ENCODE measurements around the gene GRM1.

Gene GRM1

GRCh38 chr6:146310628-146311027 is 281.8 kb downstream of the GRM1 start:
- DNase-seq (ENCODE audit: extremely low read depth in 1 of 2, low read depth in 1 of 2): no peak

GRCh38 chr6:146311079-146311478 is 282.2 kb downstream of the GRM1 start:
- DNase-seq (ENCODE audit: extremely low read depth in 1 of 2, low read depth in 1 of 2): no peak

DNA sequence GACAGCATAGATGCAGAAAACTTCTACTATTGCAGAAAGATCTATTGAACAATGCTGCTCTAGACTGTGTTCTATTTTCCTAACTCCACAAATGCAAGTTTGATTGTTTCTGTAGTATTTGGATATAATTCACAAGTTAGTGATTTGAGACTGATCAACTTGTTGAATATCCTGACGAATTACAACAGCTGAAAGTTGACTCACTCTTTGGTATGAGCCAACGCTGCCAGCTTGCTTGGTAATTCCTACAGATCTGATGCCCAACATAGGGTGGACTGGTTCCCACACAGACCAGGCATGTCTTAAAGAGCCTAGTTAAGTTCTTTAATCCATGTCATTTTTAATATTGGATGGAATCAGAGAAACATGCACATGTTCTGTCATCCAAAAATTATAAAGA is 283.7 kb downstream of the GRM1 start:
- no peak for DNase-seq (ENCODE audit: extremely low read depth in 1 of 2, low read depth in 1 of 2)

- no peak for DNase-seq (ENCODE audit: extremely low read depth in 1 of 2, low read depth in 1 of 2)
Measured at GRCh38 chr6:146315381-146316174, 286.7 kb downstream of the GRM1 start.

- no peak for DNase-seq (ENCODE audit: extremely low read depth in 1 of 2, low read depth in 1 of 2)
Measured at GRCh38 chr6:146316175-146316495, 287.3 kb downstream of the GRM1 start.

GRCh38 chr6:146331013-146331412 is 302.2 kb downstream of the GRM1 start:
- DNase-seq (ENCODE audit: extremely low read depth in 1 of 2, low read depth in 1 of 2): no peak

- DNase-seq (ENCODE audit: extremely low read depth in 1 of 2, low read depth in 1 of 2): no peak
Measured at GRCh38 chr6:146335336-146335735, 306.5 kb downstream of the GRM1 start.

- DNase-seq (ENCODE audit: extremely low read depth in 1 of 2, low read depth in 1 of 2): no peak
Measured at GRCh38 chr6:146336191-146336590, 307.3 kb downstream of the GRM1 start.

DNA sequence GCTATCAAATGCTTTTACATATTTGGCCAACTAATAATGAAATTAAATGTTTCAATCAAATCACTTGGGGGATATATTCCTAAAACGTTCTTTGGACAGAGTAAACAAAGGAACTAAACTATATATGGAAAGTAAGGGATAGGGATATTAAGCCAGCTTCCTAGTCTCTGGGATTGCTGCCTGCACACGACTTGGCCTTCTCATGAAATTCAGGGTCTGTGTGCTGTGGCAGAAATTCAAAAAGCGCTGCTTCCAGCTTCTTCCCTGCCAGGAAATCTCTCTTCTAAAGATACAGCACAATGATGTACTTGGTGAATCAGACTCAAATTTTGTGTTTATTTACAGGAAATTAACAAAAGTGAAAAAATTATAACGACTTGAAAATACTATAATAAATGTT is 308.5 kb downstream of the GRM1 start:
- DNase-seq (ENCODE audit: extremely low read depth in 1 of 2, low read depth in 1 of 2): no peak

GRCh38 chr6:146339716-146340115 is 310.9 kb downstream of the GRM1 start:
- DNase-seq (ENCODE audit: extremely low read depth in 1 of 2, low read depth in 1 of 2): no peak

DNA sequence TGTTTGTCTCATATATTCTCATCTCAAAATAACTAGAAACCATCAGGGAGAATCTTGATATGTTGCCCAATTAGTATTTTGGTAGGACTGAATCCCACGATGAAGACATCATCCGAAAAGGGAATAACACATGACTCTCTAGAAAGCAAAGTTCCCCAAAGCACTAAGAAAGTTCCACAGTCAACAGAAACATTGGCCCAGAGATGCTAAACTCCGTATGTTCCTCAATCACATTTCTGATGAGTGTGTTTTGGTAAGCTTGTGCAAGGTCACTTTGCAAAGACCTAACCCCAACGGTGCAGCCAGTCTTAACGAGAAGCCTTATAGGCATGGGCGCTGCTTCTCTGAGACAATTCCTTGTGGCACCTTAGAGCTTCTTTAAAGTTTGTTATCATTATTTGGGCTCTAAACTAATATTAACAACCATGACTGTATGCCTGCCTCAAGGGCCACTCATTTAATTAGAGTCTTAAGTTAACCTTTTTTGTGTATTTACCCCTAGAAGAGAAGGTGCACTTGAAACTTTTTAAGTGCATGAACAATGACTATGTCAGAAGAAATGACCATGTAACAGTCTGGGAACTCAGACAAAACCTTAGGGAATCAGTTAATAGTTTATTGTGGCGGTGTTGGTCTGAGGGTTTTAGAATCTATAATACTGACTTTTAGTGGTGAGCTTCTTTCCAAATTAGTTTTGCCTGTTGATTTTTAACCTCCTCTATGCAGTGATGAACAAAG is 312.8 kb downstream of the GRM1 start:
- no peak for DNase-seq (ENCODE audit: extremely low read depth in 1 of 2, low read depth in 1 of 2)

GRCh38 chr6:146345598-146345997 is 316.7 kb downstream of the GRM1 start:
- DNase-seq (ENCODE audit: extremely low read depth in 1 of 2, low read depth in 1 of 2): no peak

- DNase-seq (ENCODE audit: extremely low read depth in 1 of 2, low read depth in 1 of 2): no peak
Measured at GRCh38 chr6:146347090-146347489, 318.2 kb downstream of the GRM1 start.

- DNase-seq (ENCODE audit: extremely low read depth in 1 of 2, low read depth in 1 of 2): no peak
Measured at GRCh38 chr6:146347690-146348089, 318.8 kb downstream of the GRM1 start.

DNA sequence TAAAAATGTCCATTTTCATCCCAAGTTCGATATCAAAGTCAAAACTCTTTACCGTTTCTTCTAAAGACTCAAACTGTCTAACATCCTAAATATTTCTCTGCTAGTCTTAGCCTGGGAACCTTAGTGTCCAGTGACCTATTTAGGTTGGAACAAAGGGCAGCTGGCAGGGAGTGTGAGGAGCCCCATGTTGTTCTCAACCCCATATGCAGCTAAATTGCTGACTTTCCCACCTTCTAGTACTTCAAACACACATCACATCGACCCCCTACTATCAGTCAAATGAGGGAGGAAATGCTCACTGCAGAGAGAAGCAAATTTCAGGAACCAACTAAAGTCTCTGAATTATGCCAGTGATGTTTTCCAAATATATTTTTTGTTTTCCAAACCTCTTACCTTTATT is 322.2 kb downstream of the GRM1 start:
- DNase-seq (ENCODE audit: extremely low read depth in 1 of 2, low read depth in 1 of 2): no peak

- no peak for DNase-seq (ENCODE audit: extremely low read depth in 1 of 2, low read depth in 1 of 2)
Measured at GRCh38 chr6:146352163-146352562, 323.3 kb downstream of the GRM1 start.

DNA sequence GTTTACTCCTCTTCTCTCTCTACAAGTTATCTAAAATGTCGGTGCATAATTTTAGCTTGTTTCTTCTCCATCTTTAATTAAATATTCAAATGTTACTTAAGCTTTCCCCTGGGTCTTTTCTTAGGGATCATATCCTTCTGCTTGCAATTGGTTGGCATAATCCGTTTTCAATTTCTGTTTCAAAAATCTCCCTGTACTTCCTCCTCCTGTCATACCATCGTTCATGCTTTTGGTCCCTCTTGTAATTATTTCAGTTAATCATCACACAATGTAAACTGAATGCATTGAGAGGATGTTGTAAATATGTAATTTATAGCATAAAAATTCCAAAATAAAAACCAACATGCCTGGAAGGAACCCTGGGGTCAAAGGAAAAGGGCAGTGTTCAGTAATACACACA is 325.6 kb downstream of the GRM1 start:
- DNase-seq (ENCODE audit: extremely low read depth in 1 of 2, low read depth in 1 of 2): no peak

GRCh38 chr6:146355521-146356100 is 326.7 kb downstream of the GRM1 start:
- DNase-seq (ENCODE audit: extremely low read depth in 1 of 2, low read depth in 1 of 2): no peak

DNA sequence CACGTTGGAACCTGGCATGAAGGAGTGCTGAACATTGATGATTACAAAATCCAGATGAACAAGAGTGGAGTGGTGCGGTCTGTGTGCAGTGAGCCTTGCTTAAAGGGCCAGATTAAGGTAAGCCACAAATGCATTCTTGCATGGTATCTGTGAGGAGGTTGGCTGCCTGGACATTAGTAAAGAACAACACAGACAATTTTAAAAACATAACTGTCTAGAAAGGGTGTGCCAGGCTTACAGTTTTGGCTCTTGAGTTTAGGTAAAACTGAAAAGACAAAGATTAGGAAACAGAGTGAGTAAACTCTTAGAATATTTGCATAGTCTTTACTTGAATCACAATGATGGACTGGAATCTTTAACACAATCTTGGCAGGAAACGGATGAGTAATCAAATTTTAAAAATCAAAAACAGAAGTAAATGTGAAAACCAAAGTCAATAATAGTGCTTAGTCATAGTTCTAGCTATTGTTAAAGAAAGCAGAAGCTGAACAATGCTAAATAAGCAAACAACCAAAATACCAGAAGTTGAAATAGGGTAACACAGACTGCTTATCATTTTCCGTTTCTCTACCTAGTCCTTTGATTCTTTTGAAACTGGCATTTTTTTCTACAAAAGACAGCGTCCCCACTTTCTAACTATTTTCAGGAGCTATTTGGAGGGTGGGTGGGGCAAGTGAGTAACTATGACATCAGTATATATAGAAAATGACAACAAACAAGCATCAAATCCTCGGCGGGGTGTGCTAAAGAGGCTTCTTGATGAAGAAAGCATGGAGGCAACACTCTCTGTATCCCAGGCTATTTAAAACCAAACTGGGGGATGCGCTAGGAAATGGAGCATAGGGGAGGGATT is 328.9 kb downstream of the GRM1 start:
- DNase-seq (ENCODE audit: extremely low read depth in 1 of 2, low read depth in 1 of 2): no peak

DNA sequence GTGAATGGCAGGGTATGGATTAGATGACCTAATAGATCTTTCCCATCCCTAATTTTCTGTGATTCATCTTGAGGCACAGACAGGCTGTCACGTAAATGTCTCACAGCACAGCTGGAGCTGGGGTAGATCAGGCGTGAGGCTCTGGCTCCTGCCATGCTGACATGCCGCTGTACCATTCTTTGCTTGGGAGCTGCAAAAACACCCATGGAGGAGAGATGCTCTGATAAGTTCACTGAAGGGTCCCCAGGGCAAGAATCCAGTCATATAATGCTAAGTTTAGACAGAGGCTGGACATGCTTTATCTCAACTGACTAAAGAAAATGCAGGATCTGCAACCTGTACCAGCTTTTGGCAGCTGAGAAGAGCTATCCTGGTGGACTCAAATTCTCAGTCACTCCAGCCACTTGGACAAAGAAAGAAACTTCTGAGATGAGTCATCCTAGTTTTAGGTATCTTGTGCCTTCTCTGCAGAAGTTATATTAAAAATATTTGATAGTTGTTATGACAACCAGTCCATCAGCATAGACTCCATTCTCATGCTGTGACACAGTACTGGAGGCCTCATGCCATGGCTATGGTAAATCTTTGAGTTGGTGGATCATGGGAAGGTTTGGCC is 329.7 kb downstream of the GRM1 start:
- no peak for DNase-seq (ENCODE audit: extremely low read depth in 1 of 2, low read depth in 1 of 2)

- DNase-seq (ENCODE audit: extremely low read depth in 1 of 2, low read depth in 1 of 2): no peak
Measured at GRCh38 chr6:146359131-146359530, 330.3 kb downstream of the GRM1 start.

Data from activated CD8-positive, alpha-beta memory T cell treated with anti-CD3 and anti-CD28 coated beads for 1 hour (primary cell).